HG03442 (cell line): Measurements from ENCODE around the gene TSPAN5.

Source experiments
- ATAC-seq: cut with Tn5 transposase; IDR thresholded peaks from one replicate; pipeline ENCODE4 v1.9.1; 2021; ENCODE audit warnings: mild to moderate bottlenecking, moderate library complexity; ENCODE audit not compliant: unreplicated experiment

TSPAN5 gene

DNA sequence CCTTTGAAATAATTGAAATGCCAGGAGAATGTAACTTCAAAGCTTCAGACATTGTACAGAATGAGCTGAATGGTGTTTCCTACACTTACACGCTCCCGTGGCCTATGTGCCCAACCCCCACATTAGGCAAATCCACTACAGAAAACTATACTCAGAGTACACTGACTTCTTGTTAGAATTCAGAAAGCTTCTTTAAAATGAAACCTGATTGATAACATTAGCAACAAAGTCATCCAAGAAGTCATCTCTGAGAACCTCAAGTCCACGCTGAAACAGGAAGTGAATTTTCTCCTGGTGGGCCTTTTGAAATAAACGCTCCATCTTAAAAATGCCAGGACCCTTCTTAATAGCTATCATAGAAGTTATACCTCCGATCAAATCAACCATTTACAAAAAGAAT is 136.3 kb downstream of the TSPAN5 start:
- ATAC-seq: no peak

GRCh38 chr4:98521486-98521885 is 136.9 kb downstream of the TSPAN5 start:
- no peak for ATAC-seq

DNA sequence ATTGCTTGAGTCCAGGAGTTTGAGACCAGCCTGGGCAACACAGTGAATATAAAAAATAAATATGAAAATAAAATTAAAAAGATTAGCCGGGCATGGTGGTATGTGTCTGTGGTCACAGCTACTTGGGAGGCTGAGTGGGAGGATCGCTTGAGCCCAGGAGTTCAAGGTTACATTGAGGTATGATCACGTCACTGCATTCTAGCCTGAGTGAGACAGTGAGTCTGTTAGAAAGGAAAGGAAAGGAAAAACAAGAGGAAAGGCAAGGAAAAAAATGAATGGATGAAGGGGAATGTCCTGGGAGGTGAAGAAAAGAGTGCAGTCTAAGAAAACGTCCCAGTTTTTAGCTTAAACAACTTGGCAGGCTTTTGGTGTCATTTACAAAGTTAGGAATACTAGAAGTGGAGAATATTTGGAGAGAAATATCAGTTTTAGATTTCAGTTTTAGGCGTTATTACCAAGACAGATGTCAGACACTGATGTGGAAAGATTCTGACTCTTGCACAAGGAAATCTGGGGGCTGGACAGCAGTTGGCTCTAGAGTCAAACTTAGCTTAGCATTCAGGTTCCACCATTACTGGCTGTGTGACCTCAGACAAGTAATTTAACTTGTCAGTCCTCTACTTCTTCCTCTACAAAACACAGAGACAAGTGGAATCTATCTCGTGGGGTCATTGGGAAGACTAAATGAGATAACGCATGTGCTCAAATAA is 139.0 kb downstream of the TSPAN5 start:
- no peak for ATAC-seq

- ATAC-seq: peak; percentile 99
Observed at GRCh38 chr4:98518559-98519267, 139.7 kb downstream of the TSPAN5 start.

DNA sequence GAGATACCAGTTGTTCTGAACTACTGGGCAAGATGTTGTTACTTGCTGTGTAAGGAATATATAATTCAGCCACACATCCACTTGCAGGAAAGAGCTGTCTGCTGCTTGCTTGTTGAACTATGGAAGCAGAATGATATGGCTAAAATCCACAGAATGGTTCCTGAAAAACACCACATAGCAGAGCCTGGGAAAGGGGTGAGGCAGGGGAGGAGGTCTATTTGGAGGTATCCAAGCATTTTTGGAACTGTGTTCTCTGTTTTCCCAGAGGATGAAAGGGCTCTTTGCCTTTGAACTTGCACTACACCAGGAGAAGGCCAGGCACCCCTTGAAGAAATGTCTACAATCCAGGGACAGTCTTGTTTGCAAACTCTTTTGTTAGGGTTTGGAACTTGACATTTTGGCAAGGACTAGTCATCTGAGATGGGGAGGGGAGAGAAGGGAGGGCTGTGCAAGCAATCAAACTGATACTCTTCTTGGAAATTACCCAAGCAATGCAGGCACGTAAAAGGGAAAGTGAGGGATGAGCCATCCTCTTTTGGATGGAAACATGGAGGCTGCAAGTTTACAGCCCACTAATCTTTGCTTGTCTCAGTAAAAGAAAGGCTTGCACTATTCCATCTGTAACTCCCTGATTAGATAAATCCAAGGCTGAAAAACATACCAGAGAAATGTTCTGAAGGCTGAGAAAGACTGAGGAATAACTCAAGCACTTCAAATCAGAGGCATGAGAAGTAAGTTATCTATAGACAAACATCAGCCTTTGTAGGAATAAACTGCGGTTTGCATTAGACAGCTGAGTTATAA is 141.0 kb downstream of the TSPAN5 start:
- no peak for ATAC-seq

DNA sequence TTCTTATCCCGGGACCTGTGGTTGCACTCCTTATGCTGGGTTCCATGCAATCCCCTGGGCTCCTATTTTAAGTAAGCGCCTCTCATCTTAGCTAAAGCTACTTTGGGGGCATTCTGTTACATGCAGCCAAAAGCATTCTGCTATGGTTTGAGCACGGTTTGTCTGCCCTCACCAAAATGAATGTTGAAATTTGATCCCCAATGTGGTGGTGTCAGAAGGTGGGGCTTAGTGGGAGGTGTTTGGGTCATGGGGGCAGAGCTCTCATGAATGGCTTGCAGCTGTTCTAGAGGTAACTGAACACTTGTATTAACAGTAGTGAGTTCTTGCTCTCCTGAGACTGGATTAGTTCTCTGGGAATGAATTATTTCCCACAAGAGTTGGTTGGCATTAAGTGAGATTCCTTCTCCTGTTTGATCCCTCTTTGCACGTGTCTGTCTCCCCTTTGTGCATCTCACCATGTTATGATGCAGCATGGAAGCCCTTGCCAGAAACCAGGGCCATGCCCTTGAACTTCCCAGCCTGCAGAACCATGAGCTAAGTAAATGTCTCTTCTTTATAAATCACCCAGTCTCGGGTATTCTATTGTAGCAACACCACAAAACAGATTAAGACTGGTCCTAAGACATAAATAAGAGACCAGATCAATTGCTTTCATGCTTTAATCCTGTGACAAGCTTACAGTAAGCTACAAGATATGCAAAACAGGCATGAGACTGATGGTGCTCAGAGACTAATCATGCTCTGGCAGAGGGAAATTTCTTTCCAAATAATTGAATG is 141.8 kb downstream of the TSPAN5 start:
- ATAC-seq: no peak

DNA sequence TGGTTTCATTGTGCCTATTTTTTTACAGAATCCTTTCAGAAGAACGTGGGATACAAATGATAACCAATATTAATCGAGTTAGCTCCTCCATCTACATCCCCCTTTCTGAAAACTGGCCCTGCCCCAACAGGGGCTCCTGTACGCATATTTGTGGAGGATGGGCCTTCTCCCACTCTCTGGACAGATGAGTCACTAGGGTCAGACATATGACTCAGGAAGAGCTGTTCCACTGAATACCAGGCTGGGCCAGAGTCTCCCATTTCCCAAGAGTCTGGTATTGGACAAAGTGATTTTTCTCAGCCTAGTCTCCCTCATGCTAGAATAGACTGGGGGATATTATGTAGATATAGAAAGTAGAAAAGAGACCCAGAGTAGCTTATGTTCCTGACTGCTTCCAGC is 142.4 kb downstream of the TSPAN5 start:
- ATAC-seq: no peak

- no peak for ATAC-seq
Observed at GRCh38 chr4:98515470-98515809, 143.0 kb downstream of the TSPAN5 start.

GRCh38 chr4:98514741-98515469 is 143.5 kb downstream of the TSPAN5 start:
- no peak for ATAC-seq

DNA sequence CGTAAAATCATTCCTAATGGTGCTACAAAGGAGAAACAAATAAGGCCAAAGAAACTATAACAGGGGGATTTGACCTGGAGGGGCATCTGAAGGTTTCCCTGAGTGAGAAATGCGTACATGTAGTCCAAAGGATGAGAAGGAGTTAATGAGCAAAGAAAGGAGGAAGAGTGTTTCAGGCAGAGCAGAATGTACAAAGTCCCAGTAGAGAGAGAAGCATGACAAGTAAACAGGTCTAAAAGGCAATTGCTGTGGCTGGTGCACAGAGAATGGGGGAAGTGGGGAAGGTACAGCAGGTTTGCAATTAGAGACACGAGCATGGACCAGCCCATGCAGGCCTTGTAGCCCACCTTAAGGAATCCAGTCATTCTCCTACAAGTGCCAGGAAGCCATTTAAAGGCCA is 145.5 kb downstream of the TSPAN5 start:
- ATAC-seq: no peak

- no peak for ATAC-seq
Observed at GRCh38 chr4:98510757-98511517, 147.5 kb downstream of the TSPAN5 start.

- ATAC-seq: no peak
Observed at GRCh38 chr4:98510340-98510739, 148.1 kb downstream of the TSPAN5 start.

- no peak for ATAC-seq
Observed at GRCh38 chr4:98509721-98510120, 148.7 kb downstream of the TSPAN5 start.

DNA sequence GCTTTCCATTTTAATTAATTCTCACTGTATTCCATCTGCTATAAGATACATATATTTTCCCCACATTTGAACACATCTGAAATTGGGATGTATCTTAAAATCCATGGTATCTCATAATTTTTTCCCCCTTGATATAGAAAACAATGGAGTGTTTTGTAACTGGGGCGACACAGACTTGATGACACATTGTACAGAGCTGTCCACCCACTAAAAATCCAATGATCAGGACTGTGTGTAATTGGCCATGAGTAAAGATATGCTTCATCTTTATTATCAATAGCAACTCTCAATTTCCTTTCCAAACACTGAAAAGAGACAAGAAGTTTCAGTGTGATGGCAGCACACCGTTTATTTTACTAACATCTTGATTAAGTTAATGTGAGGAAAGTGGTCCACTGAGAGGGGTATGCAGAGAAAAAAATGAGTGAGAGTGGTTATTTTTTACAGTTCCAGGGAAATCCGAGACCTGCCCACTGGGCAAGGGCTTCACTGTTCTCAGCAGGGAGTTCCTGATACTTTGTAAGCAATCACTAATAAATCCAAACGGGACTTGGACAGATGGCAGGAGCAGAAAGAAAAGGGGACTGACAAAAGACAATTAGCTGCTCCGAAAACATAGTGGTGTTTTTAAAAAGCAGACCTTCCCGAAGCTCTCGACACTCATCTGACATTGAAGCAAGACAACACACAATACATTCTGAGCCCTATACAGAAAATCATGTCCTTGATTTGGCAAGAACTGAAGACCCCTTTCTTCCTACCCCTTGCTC is 149.4 kb downstream of the TSPAN5 start:
- no peak for ATAC-seq

DNA sequence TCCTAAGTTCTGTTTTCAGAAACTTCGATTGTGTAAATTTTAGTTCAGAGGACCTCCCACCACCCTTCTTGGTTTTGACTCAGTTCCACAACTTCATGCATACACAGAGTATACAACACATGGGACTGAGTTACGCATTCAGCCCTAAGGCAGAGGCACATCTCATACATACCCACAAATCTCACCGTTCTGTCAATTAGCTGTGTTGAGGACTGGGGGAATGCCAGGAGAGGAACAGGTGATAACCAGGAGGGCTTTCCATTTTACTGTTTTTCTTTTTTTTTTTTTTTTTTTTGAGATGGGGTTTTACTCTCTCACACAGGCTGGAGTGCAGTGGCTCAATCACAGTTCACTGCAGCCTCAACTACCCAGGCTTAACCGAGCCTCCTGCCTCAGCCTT is 150.2 kb downstream of the TSPAN5 start:
- ATAC-seq: no peak

DNA sequence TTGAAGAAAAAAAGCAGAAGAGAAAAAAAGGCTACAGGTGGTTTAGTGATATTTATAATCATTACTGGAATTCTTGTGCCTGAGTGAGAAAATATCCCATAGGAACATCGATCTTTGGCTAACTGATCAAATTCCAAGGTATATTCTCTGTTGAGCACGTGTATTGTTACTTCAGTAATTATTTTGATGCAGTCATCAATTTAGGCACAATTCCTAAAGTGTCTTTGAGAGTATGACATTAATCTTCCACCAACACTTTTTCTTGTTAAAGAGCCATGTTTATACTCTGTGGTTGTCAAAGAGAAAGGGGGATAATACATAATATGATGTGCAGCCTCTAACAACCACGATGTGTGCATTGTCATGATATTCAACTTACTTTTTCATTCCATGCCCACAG is 151.1 kb downstream of the TSPAN5 start:
- ATAC-seq: no peak

GRCh38 chr4:98506462-98507132 is 151.8 kb downstream of the TSPAN5 start:
- no peak for ATAC-seq

DNA sequence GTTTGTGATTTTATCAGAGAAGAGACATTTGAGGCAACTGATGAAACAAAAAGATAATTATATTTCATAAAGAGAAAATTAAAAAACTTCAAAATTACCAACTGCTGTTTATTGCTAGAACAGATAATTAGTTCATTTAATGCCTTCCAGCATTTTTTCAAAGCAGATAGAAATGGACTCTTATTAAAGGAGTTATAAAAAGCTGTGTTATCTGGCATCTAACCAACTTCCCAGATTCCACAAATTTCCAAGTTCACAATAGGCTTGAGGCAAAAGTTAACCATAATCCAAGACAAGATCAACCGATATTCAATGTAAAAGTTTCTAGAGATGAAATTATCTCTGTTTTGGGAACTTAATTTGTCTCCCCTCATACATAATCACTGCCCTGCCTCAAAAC is 152.4 kb downstream of the TSPAN5 start:
- no peak for ATAC-seq
